ENCODE measurements around the gene ERF.

ERF gene

DNA sequence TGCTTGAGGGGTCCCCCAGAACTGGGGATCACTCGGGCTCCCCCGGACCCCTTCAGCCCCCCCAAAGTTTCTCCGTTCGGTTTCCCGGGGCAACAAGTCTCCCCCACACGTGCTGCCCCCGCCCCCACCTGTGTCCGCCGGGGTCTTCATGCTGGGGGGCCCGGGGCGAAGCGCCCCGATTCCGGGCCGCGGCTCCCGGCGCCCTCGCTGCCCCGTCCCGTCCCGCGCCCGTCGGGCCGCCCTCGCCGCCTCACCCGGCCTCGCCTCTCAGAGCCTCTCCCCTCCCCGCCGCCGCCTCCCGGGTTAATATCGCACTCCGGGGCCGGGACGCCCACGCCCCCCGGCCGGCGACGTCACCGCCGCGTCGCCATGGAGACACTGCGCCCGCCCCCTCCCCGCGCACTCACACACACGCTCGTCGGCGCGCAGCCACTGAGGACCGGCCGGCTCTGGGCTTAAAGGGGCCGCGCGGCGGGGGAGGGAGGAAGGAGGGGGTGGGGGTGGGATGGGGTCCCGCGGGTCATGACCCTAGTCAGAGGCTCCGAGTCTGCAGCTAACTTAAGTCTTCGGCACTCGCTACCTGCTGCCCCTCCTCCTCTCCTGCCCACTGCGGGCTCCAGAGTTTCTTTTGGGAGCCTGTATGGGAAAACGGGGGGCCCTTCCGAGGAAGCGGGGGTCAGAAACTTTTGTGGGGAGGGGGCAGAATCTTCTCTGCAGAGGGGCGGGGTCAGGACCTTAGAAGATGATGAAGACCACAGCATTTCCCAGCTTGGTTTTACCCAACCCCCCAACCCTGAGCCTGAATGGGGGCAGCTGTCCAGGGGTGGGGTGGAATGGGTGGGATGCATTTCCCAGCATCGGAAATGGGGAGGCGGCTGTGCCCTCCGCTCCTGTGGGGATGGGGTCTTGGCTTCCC is at the start of gene ERF:
Gene ERF, minus strand, starts transcription at position 279 of the 916 bp plus-strand sequence. Its CDS starts 129 bp downstream, at position 150.
- DNase-seq (ENCODE audit: low spot score in 2 of 2) (peak; percentile 95 to 96), ATAC-seq (ENCODE audit: low read depth) (peak; percentile 85)
- Mint-ChIP-seq H3K9me3 (no peaks in the 10 kb centered on the region), H3K4me3 (peak within 1 kb of the TSS; percentile 87), H3K4me1 (peaks cover 17% of the 10 kb centered on the region), H3K27ac (peak within 1 kb of the TSS; percentile 74), H3K27me3 (peaks cover 2% of the 10 kb centered on the region), H3K36me3 (no peaks in the 10 kb centered on the region)

DNA sequence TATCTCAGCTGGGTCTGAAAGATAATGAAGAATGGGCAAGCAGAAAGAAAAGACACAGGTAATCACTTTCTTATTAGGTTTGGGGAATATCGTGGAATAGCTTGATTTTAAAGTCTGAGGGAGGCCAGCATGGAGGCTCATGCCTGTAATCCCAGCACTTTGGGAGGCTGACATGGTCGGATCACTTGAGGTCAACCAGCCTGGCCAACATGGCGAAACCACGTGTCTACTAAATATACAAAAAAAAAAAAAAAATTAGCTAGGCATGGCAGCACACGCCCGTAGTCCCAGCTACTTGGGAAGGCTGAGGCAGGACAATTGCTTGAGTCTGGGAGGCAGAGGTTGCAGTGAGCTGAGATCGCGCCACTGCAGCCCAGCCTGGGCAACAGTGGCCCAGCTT is 48.9 kb upstream of the ERF start:
- H3K4me1 Mint-ChIP-seq: peaks cover 21% of the 10 kb centered on the region
- no peak overlapping the region for H3K4me3 Mint-ChIP-seq
- no peak overlapping the region for H3K27ac Mint-ChIP-seq

DNA sequence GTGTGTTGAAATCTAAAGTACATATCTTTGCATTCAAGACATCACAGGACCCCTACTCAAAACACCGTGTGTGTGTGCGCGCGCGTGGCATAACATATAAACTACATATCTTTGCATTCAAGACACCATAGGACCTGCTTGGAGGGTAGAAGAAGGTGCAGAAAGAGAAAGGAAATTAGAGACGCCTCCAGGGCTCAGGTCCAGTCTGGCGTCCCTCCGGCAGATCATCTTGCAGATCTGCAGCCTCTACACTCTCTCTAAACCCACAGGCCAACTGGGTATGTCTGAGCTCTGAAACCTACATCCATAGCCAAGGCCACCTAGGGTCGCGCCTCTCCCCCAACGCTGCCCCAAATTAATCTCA is 48.2 kb upstream of the ERF start:
- Mint-ChIP-seq H3K9me3 (no peaks in the 10 kb centered on the region), H3K36me3 (no peaks in the 10 kb centered on the region), H3K27me3 (no peaks in the 10 kb centered on the region), H3K4me1 (peaks cover 21% of the 10 kb centered on the region), H3K27ac (peak overlapping the region; percentile 88), H3K4me3 (peak overlapping the region; percentile 89)
- no peak for DNase-seq (ENCODE audit: low spot score in 2 of 2)
- no peak for ATAC-seq (ENCODE audit: low read depth)

More for the DNA sequence above, 48.9 kb upstream of the ERF start:
- no peak for DNase-seq (ENCODE audit: low spot score in 2 of 2)
- no peaks in the 10 kb centered on the region for H3K27me3 Mint-ChIP-seq
- no peaks in the 10 kb centered on the region for H3K9me3 Mint-ChIP-seq
- ATAC-seq (ENCODE audit: low read depth): no peak
- H3K36me3 Mint-ChIP-seq: no peaks in the 10 kb centered on the region

GRCh38 chr19:42301646-42302203 is 46.8 kb upstream of the ERF start, which contains the start of gene PRR19:
PRR19 (plus strand) TSS chr19:42302132; CDS start chr19:42309585, 7,453 bp downstream.
- Mint-ChIP-seq H3K36me3 (no peaks in the 10 kb centered on the region), H3K4me1 (peaks cover 21% of the 10 kb centered on the region), H3K4me3 (peak within 1 kb of the TSS; percentile 89), H3K9me3 (no peaks in the 10 kb centered on the region), H3K27ac (peak within 1 kb of the TSS; percentile 88), H3K27me3 (no peaks in the 10 kb centered on the region)
- DNase-seq (ENCODE audit: low spot score in 2 of 2) (no peak), ATAC-seq (ENCODE audit: low read depth) (peak; percentile 2)

- ATAC-seq (ENCODE audit: low read depth): no peak
- Mint-ChIP-seq H3K9me3 (no peaks in the 10 kb centered on the region), H3K27ac (peak overlapping the region; percentile 8), H3K4me3 (no peak overlapping the region), H3K36me3 (peaks cover 5% of the 10 kb centered on the region), H3K27me3 (no peaks in the 10 kb centered on the region), H3K4me1 (peaks cover 12% of the 10 kb centered on the region)
- DNase-seq (ENCODE audit: low spot score in 2 of 2): no peak
These were observed 42.1 kb upstream of the ERF start for GRCh38 chr19:42297039-42297438.

GRCh38 chr19:42295831-42296525 is 41.0 kb upstream of the ERF start:
- DNase-seq (ENCODE audit: low spot score in 2 of 2): peak; percentile 94 to 98
- no peak overlapping the region for H3K4me3 Mint-ChIP-seq
- no peaks in the 10 kb centered on the region for H3K27me3 Mint-ChIP-seq
- H3K36me3 Mint-ChIP-seq: peaks cover 12% of the 10 kb centered on the region
- peak; percentile 90 for ATAC-seq (ENCODE audit: low read depth)
- H3K4me1 Mint-ChIP-seq: peaks cover 13% of the 10 kb centered on the region
- H3K9me3 Mint-ChIP-seq: no peaks in the 10 kb centered on the region
- no peak overlapping the region for H3K27ac Mint-ChIP-seq

GRCh38 chr19:42295342-42295741 is 40.4 kb upstream of the ERF start:
- Mint-ChIP-seq H3K9me3 (no peaks in the 10 kb centered on the region), H3K36me3 (peaks cover 12% of the 10 kb centered on the region), H3K27me3 (no peaks in the 10 kb centered on the region), H3K4me3 (no peak overlapping the region), H3K27ac (no peak overlapping the region), H3K4me1 (peaks cover 13% of the 10 kb centered on the region)
- DNase-seq (ENCODE audit: low spot score in 2 of 2) (no peak), ATAC-seq (ENCODE audit: low read depth) (no peak)

DNA sequence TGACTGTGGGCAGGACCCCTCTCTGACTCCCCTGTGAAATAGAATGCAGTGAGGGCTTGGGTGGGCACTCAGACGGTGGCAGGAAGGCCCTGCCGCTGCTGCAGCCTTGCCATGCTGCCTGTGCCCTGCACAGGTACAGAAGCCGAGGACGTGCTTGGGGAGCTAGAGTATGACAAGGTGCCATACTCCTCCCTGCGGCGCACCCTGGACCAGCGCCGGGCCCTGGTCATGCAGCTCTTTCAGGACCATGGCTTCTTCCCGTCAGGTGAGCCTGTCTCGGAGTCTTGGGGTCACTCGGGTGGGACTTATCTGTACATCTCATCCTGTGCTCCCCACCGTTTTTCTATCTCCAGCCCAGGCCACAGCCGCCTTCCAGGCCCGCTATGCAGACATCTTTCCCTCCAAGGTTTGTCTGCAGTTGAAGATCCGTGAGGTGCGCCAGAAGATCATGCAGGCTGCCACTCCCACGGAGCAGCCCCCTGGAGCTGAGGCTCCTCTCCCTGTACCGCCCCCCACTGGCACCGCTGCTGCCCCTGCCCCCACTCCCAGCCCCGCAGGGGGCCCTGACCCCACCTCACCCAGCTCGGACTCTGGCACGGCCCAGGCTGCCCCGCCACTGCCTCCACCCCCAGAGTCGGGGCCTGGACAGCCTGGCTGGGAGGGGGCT is 39.7 kb upstream of the ERF start:
- DNase-seq (ENCODE audit: low spot score in 2 of 2): no peak
- no peak overlapping the region for H3K4me3 Mint-ChIP-seq
- no peaks in the 10 kb centered on the region for H3K9me3 Mint-ChIP-seq
- H3K27me3 Mint-ChIP-seq: no peaks in the 10 kb centered on the region
- H3K27ac Mint-ChIP-seq: no peak overlapping the region
- H3K4me1 Mint-ChIP-seq: peaks cover 13% of the 10 kb centered on the region
- ATAC-seq (ENCODE audit: low read depth): no peak
- H3K36me3 Mint-ChIP-seq: peaks cover 12% of the 10 kb centered on the region

GRCh38 chr19:42293948-42294347 is 39.0 kb upstream of the ERF start:
- H3K4me1 Mint-ChIP-seq: peaks cover 13% of the 10 kb centered on the region
- H3K36me3 Mint-ChIP-seq: peaks cover 12% of the 10 kb centered on the region
- no peaks in the 10 kb centered on the region for H3K9me3 Mint-ChIP-seq
- H3K4me3 Mint-ChIP-seq: no peak overlapping the region
- no peak for ATAC-seq (ENCODE audit: low read depth)
- no peak for DNase-seq (ENCODE audit: low spot score in 2 of 2)
- H3K27me3 Mint-ChIP-seq: no peaks in the 10 kb centered on the region
- H3K27ac Mint-ChIP-seq: no peak overlapping the region

DNA sequence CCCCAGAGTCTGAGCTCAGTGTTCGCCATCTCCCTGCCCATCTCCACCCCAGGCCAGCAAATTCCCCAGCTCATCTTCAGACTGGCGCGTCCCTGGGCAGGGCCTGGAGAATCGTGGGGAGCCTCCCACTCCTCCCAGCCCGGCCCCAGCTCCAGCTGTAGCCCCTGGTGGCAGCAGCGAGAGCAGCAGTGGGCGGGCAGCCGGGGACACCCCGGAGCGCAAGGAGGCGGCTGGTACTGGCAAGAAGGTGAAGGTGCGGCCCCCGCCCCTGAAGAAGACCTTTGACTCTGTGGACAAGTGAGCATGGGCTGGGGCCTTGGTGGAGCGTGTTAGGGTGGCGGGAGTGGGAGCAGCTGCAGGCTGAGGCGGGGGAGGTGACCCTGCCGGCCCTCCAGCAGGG is 38.6 kb upstream of the ERF start:
- Mint-ChIP-seq H3K9me3 (no peaks in the 10 kb centered on the region), H3K27me3 (no peaks in the 10 kb centered on the region), H3K36me3 (peaks cover 12% of the 10 kb centered on the region), H3K4me3 (no peak overlapping the region), H3K27ac (no peak overlapping the region), H3K4me1 (peaks cover 13% of the 10 kb centered on the region)
- DNase-seq (ENCODE audit: low spot score in 2 of 2): peak in 1 of 2 donors; percentile 12
- no peak for ATAC-seq (ENCODE audit: low read depth)

GRCh38 chr19:42292963-42293362 is 38.0 kb upstream of the ERF start:
- H3K9me3 Mint-ChIP-seq: no peaks in the 10 kb centered on the region
- no peak for ATAC-seq (ENCODE audit: low read depth)
- no peak overlapping the region for H3K27ac Mint-ChIP-seq
- no peaks in the 10 kb centered on the region for H3K27me3 Mint-ChIP-seq
- no peak overlapping the region for H3K4me3 Mint-ChIP-seq
- H3K36me3 Mint-ChIP-seq: peaks cover 15% of the 10 kb centered on the region
- DNase-seq (ENCODE audit: low spot score in 2 of 2): no peak
- H3K4me1 Mint-ChIP-seq: peaks cover 13% of the 10 kb centered on the region

GRCh38 chr19:42292042-42292960 is 37.4 kb upstream of the ERF start:
- peak in 1 of 2 donors; percentile 15 for DNase-seq (ENCODE audit: low spot score in 2 of 2)
- ATAC-seq (ENCODE audit: low read depth): no peak
- Mint-ChIP-seq H3K27ac (peak overlapping the region; percentile 87), H3K36me3 (peaks cover 15% of the 10 kb centered on the region), H3K4me1 (peaks cover 13% of the 10 kb centered on the region), H3K27me3 (no peaks in the 10 kb centered on the region), H3K4me3 (no peak overlapping the region), H3K9me3 (no peaks in the 10 kb centered on the region)

DNA sequence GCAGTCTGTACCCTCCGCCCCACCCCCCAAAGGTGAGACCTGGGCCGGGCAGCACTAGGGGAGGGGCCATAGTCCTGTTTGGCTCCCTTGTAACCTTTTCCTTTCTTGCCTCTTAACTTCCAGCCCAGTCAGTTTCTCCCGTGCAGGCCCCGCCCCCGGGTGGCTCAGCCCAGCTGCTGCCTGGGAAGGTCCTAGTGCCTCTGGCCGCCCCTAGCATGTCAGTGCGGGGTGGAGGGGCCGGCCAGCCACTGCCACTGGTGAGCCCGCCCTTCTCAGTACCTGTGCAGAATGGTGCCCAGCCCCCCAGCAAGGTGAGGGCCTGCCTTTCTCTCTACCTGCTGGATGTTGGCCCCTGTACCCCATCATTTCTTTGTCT is 36.5 kb upstream of the ERF start:
- no peak overlapping the region for H3K4me3 Mint-ChIP-seq
- H3K36me3 Mint-ChIP-seq: peaks cover 15% of the 10 kb centered on the region
- H3K27ac Mint-ChIP-seq: peak overlapping the region; percentile 87
- H3K4me1 Mint-ChIP-seq: peaks cover 13% of the 10 kb centered on the region
- no peak for DNase-seq (ENCODE audit: low spot score in 2 of 2)
- no peak for ATAC-seq (ENCODE audit: low read depth)
- no peaks in the 10 kb centered on the region for H3K27me3 Mint-ChIP-seq
- no peaks in the 10 kb centered on the region for H3K9me3 Mint-ChIP-seq

Data from memory B cell (primary cell).